Activated CD4-positive, alpha-beta T cell treated with anti-CD3 and anti-CD28 coated beads, Interleukin-2, amount 50 U/mL, for 24 hours (primary cell): ENCODE measurements around the gene CYB561A3.
A peak's percentile ranks its signal among the peaks of the same experiment; 100 is the strongest.

ENCODE experiments used
- DNase-seq, 2 donors: peaks; one replicate each; pipeline ENCODE4 v3.0.0-alpha.2; 2020; ENCODE audit warnings: low read depth in 1 of 2, low spot score in 1 of 2

Gene CYB561A3

DNA sequence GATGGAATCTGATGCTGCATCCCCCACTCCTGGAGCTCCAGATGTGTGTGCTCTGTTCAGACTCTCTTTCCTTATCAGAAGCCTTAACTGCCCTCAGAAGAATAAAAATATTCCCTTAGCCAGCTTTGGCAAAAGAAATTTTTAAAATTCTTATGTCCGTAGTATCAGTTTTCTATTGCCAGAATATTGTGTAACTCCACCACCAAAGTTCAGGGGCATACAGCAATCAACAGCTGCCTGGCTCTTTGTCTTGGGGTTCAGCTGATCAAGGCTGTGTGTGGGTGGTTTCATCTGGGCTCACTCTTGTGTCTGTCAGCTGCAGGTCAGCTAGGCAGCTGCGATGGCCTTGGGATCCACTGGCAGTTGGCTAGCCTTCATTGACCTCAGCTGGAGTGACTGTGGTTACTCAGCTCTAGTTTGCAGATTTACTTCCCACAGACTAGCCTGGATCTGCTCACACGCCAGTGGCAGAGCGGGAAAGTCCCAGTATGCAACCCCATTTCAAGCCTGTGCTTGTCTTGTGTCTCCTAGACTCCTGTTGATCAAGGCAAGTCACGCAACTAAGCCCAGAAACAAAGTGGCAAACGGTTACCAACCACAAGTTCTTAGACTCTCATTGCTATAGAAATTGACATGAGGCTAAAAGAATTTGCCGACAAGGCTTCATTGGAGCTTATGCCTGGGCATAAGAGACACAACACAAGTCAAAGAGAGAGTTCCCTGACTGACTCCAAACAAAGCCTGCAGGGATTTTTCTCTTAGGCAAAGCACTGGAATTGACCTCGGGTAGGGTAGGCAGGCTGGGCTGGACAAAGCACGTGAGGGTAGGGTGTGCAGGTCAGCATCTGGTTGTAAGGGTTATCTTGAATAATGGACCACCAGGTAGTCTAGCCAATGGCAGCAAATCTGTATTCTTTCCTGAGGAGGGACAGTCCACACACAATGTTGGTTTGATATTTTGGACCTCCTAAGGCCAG, 8.0 kb upstream of the CYB561A3 start:
- no peak for DNase-seq

DNA sequence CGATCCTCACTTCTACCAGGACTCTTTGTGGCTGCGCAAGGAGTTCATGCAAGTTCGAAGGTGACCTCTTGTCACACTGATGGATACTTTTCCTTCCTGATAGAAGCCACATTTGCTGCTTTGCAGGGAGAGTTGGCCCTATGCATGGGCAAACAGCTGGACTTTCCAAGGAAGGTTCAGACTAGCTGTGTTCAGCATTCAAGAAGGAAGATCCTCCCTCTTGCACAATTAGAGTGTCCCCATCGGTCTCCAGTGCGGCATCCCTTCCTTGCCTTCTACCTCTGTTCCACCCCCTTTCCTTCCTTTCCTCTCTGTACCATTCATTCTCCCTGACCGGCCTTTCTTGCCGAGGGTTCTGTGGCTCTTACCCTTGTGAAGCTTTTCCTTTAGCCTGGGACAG, 7.0 kb upstream of the CYB561A3 start:
- no peak for DNase-seq

DNA sequence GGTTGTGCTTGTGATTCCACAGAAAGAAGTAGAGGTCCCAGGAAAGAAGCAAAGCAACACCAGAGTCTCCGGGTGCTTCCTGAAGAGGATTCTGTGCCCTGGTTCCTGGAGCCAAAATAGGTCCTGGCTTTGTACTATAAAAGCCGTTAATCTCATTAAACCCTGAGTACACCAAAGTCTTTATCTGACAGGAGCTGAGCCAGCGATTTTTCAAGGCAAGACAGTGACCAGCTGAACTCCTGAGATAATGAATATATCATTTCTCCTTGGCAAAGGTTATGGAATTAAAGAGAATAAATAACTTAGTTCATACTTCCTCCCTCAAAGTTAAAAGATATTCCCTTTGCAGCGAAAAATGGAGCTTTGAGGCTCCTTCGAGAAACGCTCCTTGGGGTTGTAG, 5.7 kb upstream of the CYB561A3 start:
- DNase-seq: no peak

DNA sequence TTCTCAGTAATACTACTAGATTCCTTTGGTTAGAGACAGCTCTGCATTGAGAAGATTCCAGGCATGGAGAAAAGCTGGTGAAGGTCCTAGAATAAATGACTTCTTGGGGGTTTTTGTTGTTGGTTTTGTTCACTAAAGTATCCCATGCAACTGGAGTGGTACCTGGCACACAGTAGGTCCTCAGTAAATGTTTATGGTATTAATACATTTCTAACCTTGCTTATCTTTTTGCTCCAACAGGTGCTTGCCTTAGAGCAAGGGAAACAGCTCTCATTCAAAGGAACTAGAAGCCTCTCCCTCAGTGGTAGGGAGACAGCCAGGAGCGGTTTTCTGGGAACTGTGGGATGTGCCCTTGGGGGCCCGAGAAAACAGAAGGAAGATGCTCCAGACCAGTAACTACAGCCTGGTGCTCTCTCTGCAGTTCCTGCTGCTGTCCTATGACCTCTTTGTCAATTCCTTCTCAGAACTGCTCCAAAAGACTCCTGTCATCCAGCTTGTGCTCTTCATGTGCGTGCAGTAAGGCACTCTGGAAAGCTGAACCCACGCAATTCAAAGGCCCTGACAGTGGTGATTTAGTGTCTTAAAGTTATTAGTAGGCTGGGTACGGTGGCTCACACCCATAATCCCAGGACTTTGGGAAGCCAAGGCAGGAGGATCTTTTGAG, 2.5 kb upstream of the CYB561A3 start:
- no peak for DNase-seq

- peak in 1 of 2 donors; percentile 27 for DNase-seq
Observed at GRCh38 chr11:61362542-61362875, 827 bp upstream of the CYB561A3 start.

DNA sequence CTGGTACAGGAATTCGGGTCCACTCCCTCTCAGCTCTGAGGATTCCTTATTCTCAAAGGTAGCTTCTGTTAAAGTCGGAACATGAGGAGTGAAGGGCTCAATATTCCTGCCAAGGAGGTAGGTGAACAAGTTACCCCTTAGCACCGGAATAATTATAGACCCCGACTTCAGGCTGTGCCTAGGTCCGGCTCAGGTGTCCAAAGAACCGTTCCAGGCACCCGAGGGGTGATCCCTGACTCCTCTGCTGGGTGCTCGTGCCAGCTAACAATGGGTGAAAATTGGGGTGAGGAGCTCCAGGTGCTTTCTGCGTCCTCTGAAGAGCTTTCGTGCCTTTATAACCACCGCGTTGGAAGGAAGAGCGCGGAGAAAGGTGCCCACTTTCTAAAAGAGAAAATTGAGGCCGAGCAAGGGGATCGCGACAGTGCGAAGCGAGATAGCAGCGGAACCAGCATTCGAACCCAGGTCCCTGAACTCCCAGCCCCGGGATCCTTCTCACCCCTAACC, 393 bp downstream of the CYB561A3 start:
- no peak for DNase-seq

DNA sequence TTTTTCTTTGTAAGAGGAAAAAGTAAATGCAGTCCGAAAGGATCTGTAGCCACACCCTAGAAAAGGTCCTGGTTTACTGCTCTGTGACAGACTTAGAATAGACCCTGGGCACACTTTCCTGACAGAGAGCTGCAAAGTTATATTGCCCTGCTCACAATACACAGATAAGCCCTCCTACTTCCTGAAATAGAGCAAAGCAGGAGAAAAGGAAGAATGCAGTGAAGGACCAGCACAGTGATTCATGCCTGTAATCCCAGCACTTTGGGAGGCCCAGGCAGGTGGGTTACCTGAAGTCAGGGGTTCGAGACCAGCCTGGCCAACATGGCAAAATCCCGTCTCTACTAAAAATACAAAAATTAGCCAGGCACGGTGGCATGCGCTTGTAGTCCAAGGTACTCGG, 2.2 kb downstream of the CYB561A3 start:
- no peak for DNase-seq

GRCh38 chr11:61358566-61358965, 3.1 kb downstream of the CYB561A3 start:
- no peak for DNase-seq

GRCh38 chr11:61357894-61358239, 3.8 kb downstream of the CYB561A3 start:
- DNase-seq: no peak

DNA sequence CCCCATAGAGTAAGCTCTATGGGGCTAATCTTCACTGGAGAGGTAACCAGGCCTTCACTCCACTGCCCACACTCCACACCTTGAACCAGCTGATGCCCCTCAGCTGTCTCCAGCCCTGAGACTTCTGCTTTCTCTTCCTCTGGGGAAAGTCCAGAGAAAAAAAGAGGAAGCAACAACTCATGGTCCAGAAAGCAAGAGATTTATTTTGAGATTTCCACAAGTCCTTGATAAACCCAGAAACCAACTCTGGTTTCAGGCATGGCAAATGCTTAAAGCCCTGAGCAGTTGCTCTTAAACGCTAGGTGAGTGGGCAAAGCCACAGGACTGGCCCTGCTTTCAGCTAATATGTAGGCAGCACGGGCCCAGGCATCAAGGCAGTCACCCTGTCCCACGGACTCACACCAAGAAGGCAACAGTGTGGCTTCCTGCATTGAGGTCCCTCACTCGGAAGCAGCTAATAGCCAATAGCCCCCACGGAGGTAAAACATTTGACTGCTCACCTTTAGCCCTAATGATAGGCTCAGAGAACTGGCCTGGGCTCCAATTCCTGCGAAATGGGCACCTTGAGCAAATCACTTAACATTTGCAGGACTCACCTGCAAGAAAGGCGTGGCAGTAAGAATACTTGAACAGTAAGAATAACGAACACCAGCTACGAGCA, 4.3 kb downstream of the CYB561A3 start:
- DNase-seq: no peak

GRCh38 chr11:61356706-61357105, 5.0 kb downstream of the CYB561A3 start:
- DNase-seq: no peak

DNA sequence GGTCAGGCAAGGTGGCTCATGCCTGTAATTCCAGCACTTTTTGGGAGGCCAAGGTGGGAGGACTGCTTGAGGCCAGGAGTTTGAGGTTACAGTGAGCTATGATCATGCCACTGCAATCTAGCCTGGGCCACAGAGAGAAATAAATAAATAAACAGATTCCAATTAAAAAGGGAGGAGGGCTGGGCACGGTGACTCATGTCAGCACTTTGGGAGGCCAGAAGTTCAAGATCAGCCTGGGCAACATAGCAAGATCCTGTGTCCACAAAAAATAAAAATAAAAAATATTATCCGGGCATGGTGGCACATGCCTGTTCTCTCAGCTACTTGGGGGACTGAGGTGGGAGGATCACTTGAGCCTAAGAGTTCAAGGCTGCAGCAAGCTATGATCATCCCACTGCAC, 7.5 kb downstream of the CYB561A3 start:
- no peak for DNase-seq

DNA sequence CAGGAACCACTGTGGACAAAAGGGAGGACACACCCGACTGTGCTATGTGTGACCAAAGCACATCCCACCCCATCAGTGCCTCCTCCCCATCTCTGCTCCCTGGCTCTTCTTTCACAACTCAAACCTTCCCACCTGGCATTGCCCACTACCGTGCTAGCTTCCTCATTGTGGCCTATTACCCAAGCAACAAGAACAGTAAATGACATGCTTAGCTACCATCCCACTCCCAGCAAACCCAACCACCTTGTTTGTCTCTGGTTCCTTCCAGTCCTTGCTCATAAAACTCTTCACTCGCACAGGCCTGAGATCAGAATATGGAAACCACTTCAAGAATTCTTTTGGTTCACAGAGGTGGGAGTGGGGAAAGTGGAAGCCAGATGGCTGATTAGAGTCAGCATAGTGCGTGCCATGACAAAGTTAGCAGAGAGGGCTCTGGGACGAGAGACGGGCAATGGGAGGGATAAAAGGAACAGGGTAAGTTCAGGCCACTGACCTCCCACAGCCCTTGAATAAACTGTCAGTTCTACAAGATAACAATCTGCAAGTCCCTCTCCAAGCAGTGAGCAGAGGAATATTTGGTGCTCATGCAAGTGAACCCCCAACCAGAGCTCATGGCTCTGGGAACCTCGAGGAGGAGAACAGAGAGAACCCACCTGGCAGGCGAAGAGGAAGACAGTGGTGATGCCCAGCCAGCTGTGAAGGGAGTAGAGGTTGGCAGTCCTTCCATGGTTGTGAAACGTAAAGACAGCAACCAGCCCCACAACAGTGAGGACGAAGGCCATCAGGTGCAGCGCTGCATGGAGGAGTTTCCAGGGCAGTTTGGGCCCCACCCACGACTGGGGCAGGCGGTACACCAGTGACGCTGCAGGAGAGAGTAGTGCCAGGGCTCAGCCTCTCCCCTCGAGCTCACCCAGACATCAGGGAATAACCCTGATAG, 8.3 kb downstream of the CYB561A3 start:
- DNase-seq: no peak

DNA sequence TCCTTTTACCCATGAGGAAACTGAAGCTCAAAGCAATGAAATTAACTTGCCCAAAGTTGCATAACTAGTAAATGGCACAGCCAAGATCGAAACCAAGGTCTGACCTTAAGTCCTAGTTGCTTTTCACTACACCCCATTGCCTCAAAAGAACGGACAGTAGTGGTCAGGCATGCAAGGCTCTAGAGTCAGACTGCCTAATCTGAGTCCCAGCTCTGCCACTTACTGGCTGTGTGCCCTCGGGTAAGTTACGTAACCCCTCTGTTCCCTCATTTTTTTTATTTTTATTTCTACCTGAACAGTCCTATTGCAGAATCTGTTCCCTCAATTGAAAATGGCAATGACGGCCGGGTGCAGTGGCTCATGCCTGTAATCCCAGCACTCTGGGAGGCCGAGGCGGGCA, 9.6 kb downstream of the CYB561A3 start:
- DNase-seq: no peak

DNA sequence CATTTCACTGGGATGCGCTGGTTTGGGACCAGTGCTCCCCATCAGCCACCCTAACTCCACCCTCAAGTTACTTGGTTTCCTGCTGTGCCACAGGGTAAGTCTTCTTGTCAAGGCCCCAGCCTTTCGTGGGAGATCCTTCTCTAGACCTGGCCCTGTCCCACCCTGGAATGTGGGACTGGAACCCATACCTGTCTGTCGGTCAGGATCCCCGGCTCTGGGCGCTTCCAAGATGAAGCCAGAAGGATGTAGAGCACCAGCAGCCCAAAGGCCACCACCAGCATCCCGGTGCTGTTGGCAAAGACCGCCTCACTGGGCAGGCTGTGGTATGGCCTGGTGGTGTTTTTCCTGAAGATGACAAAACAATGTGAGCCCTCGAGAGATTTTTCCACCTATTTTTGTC, 10.9 kb downstream of the CYB561A3 start:
- DNase-seq: no peak

GRCh38 chr11:61350336-61350735, 11.3 kb downstream of the CYB561A3 start:
- DNase-seq: no peak

DNA sequence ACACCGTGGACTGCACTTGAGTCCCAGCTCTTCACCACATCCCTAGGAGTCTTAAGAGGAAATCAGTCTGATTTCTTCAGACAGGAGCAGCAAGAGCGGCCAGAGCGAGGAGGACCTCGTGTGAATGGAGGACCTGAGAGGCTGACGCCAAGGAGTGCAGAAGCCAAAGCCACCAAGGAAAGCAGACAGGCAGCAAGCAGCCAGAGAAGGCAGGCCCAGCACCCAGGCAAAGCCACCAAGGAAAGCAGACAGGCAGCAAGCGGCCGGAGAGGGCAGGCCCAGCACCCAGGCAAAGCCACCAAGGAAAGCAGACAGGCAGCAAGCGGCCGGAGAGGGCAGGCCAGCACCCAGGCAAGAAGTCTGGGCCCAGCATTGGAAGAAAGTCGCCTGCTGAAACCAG, 11.8 kb downstream of the CYB561A3 start:
- DNase-seq: no peak

- DNase-seq: no peak
Observed at GRCh38 chr11:61349189-61349751, 12.4 kb downstream of the CYB561A3 start.

- no peak for DNase-seq
Observed at GRCh38 chr11:61347916-61348461, 13.7 kb downstream of the CYB561A3 start.
